H1 (cell line): ENCODE results near the gene CLEC16A.

ENCODE experiments used
- BACH1 ChIP-seq: IDR thresholded peaks from 2 replicates; pipeline ENCODE4 v1.6.1; 2012; ENCODE audit warnings: low read length, improper control_type of control experiment
- CEBPB ChIP-seq: IDR thresholded peaks from 2 replicates; pipeline ENCODE4 v1.6.1; 2012; ENCODE audit warnings: low read depth, low read length
- POLR2A ChIP-seq, 2 experiments: IDR thresholded peaks; 1 replicate in 1 of 2; 2 replicates in 1 of 2; pipeline ENCODE4 v1.6.1; 2011; ENCODE audit warnings: low read depth in 2 of 2, low read length in 2 of 2, mild to moderate bottlenecking in 2 of 2; ENCODE audit errors: control extremely low read depth in 1 of 2
- POLR2AphosphoS5 ChIP-seq: IDR thresholded peaks from 2 replicates; pipeline ENCODE4 v1.6.1; 2011; ENCODE audit warnings: low read depth, low read length
- TF ChIP-seq, protein P1 (sequence below), 3 experiments: IDR thresholded peaks; 1 replicate in 2 of 3; 2 replicates in 1 of 3; pipeline versions ENCODE4 v1.5.1 to v1.6.1; 2011; ENCODE audit warnings: low read length in 3 of 3, mild to moderate bottlenecking in 3 of 3, inconsistent platforms in 2 of 3, low read depth in 1 of 3, moderate library complexity in 1 of 3; ENCODE audit not compliant: insufficient read depth in 1 of 3; ENCODE audit errors: control extremely low read depth in 1 of 3

DNA sequence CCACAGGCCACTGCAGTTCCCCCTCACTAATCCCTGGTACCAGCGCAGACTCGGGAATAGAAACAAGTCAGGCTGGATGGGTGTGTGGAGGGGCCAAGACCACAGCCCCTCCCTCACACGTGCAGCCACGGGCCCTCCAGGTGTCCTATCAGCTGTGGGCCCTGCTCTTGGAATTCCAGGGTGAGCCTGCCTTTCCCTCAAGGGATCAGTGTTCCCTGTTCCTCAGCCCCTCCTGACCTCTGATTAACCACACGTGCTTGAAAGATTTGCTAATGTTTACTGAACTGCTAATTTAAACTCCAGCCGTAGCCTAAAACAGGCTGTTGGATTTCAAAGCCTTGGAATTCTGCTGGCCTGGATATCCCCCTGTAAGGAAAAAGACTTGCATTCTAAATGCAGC, 165.2 kb downstream of the CLEC16A start:
- TF ChIP-seq, protein P1, sequence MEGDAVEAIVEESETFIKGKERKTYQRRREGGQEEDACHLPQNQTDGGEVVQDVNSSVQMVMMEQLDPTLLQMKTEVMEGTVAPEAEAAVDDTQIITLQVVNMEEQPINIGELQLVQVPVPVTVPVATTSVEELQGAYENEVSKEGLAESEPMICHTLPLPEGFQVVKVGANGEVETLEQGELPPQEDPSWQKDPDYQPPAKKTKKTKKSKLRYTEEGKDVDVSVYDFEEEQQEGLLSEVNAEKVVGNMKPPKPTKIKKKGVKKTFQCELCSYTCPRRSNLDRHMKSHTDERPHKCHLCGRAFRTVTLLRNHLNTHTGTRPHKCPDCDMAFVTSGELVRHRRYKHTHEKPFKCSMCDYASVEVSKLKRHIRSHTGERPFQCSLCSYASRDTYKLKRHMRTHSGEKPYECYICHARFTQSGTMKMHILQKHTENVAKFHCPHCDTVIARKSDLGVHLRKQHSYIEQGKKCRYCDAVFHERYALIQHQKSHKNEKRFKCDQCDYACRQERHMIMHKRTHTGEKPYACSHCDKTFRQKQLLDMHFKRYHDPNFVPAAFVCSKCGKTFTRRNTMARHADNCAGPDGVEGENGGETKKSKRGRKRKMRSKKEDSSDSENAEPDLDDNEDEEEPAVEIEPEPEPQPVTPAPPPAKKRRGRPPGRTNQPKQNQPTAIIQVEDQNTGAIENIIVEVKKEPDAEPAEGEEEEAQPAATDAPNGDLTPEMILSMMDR (IDR thresholded peaks at IDR 0.05; ENCODE audit: control extremely low read depth in 1 of 3, insufficient read depth in 1 of 3, low read depth in 1 of 3, low read length in 3 of 3) = no peak
- TF ChIP-seq CEBPB (no peak), BACH1 (no peak), POLR2AphosphoS5 (no peak), POLR2A (IDR thresholded peaks at IDR 0.05; ENCODE audit: control extremely low read depth in 1 of 2, low read depth in 2 of 2, low read length in 2 of 2) (no peak)
